B cell (primary cell): ENCODE data around the gene MPIG6B. TPM values are rescaled to one million over a fixed set of nuclear protein-coding genes. Genes with fewer than 3 reads are reported as not detected.

Experiments used
- ATAC-seq: fragments of 200-7000 bp; cut with Tn5 transposase; one replicate; pipeline ENCODE4 v1.10.0; 2021; ENCODE audit warnings: low read depth, mild to moderate bottlenecking, moderate number of reproducible peaks, moderate library complexity
- CTCF ChIA-PET: fragments of 350-600 bp; sonication (Branson Sonifier 250); formaldehyde crosslinking; loops from one replicate; lab custom pipeline; 2021; ENCODE audit warnings: antibody characterized with exemption, inconsistent platforms; lab: Charles Lee
- POLR2A ChIA-PET: fragments of 350-600 bp; sonication (Branson Sonifier 250); formaldehyde crosslinking; loops from one replicate; lab custom pipeline; 2021; ENCODE audit warnings: antibody characterized with exemption; lab: Charles Lee
- DNase-seq: peaks from one replicate; pipeline ENCODE4 v3.0.0; 2013
- H2AFZ ChIP-seq: 2 replicates; pipeline ENCODE4 v1.6.1; 2012; ENCODE audit warnings: mild to moderate bottlenecking, low read depth, low read length; ENCODE audit not compliant: insufficient read depth, poor library complexity, severe bottlenecking
- H3K27ac ChIP-seq, 2 donors: 1 replicate in 1 of 2; 2 replicates in 1 of 2; pipeline ENCODE4 v1.5.1; 2012 to 2013; ENCODE audit warnings: low read length in 2 of 2, mild to moderate bottlenecking in 2 of 2, moderate library complexity in 1 of 2
- H3K27me3 ChIP-seq, 4 experiments: fragments of 200-600 bp in 1 of 4; sonication (generic) in 1 of 4; replicated peaks in 1 of 4; 1 replicate in 2 of 4; 2 replicates in 2 of 4; pipeline versions ENCODE4 v1.6.1 to v1.7.0; 2013 to 2016; ENCODE audit warnings: low read length in 3 of 4, mild to moderate bottlenecking in 2 of 4, mixed read lengths in 1 of 4, moderate library complexity in 1 of 4; ENCODE audit not compliant: insufficient read depth in 4 of 4, control insufficient read depth in 3 of 4; ENCODE audit errors: control extremely low read depth in 1 of 4
- H3K36me3 ChIP-seq, 2 experiments: replicated peaks in 1 of 2; 1 replicate in 1 of 2; 2 replicates in 1 of 2; pipeline versions ENCODE4 v1.6.1 to v1.7.1; 2013; ENCODE audit warnings: low read length in 1 of 2; ENCODE audit not compliant: insufficient read depth in 2 of 2, control insufficient read depth in 1 of 2; ENCODE audit errors: control extremely low read depth in 1 of 2, extremely low read depth in 1 of 2
- H3K4me1 ChIP-seq, 2 donors: fragments of 200-600 bp in 1 of 2; sonication (generic) in 1 of 2; 1 replicate in 1 of 2; 2 replicates in 1 of 2; pipeline versions ENCODE4 v1.5.1 to v1.6.1; 2013 to 2017; ENCODE audit warnings: low read length in 2 of 2; ENCODE audit not compliant: control insufficient read depth in 2 of 2, insufficient read depth in 2 of 2
- H3K4me2 ChIP-seq: replicated peaks from 2 replicates; pipeline ENCODE3; 2012; ENCODE audit warnings: mild to moderate bottlenecking, low read depth, low read length; ENCODE audit not compliant: poor library complexity, severe bottlenecking
- H3K4me3 ChIP-seq, 5 experiments: fragments of 200-600 bp in 1 of 5; sonication (generic) in 1 of 5; 1 replicate in 3 of 5; 2 replicates in 2 of 5; pipeline versions ENCODE4 v1.5.1 to v1.7.0; 2011 to 2016; ENCODE audit warnings: low read length in 4 of 5, mild to moderate bottlenecking in 4 of 5, low read depth in 2 of 5, control low read depth in 1 of 5, moderate library complexity in 1 of 5; ENCODE audit not compliant: insufficient read depth in 1 of 5; ENCODE audit errors: control extremely low read depth in 1 of 5, extremely low read depth in 1 of 5
- H3K79me2 ChIP-seq: fragments of 200-600 bp; sonication (generic); one replicate; pipeline ENCODE4 v1.6.0; 2016; ENCODE audit warnings: low read length; ENCODE audit not compliant: control insufficient read depth, insufficient read depth
- H3K9ac ChIP-seq: fragments of 200-600 bp; sonication (generic); 2 replicates; pipeline ENCODE4 v1.6.1; 2017; ENCODE audit warnings: mild to moderate bottlenecking, low read length, moderate library complexity
- H3K9me3 ChIP-seq, 3 donors: one replicate each; pipeline versions ENCODE4 v1.6.1 to v1.7.1; 2013; ENCODE audit warnings: low read length in 2 of 3; ENCODE audit not compliant: control insufficient read depth in 2 of 3, insufficient read depth in 1 of 3; ENCODE audit errors: control extremely low read depth in 1 of 3
- H4K20me1 ChIP-seq: 2 replicates; pipeline ENCODE4 v1.6.0; 2012; ENCODE audit warnings: mild to moderate bottlenecking, low read length; ENCODE audit not compliant: insufficient read depth, control insufficient read depth, poor library complexity, severe bottlenecking
- H3K27ac Mint-ChIP-seq: one replicate; pipeline ENCODE4 v1.8.0; 2021; ENCODE audit warnings: mixed read lengths
- H3K27me3 Mint-ChIP-seq: one replicate; pipeline ENCODE4 v1.8.0; 2021; ENCODE audit warnings: mixed read lengths
- H3K4me1 Mint-ChIP-seq: one replicate; pipeline ENCODE4 v1.8.0; 2021; ENCODE audit warnings: mixed read lengths
- H3K4me3 Mint-ChIP-seq: one replicate; pipeline ENCODE4 v1.8.0; 2021; ENCODE audit warnings: mixed read lengths
- H3K9me3 Mint-ChIP-seq: one replicate; pipeline ENCODE4 v1.8.0; 2022; ENCODE audit warnings: mixed read lengths; ENCODE audit not compliant: insufficient read depth
- EZH2 ChIP-seq: IDR thresholded peaks from 2 replicates; pipeline ENCODE4 v1.6.1; 2012; ENCODE audit warnings: borderline replicate concordance, low read depth, mild to moderate bottlenecking, moderate library complexity, low read length; ENCODE audit not compliant: insufficient read depth, poor library complexity, severe bottlenecking
- WGBS: methylation state at CpG from one replicate; pipeline ENCODE4 v1.1.5; 2013; ENCODE audit warnings: missing lambda C conversion rate; ENCODE audit not compliant: insufficient coverage; 5-methylcytosine and 5-hydroxymethylcytosine counted together
- intact Hi-C: fragments of 100-400 bp; cut with micrococcal nuclease; formaldehyde crosslinking; loops from one replicate; pipeline ENCODE4 v1.10.0; 2022
- polyA plus RNA-seq: library from polyadenylated mRNA; depleted of rRNA; stranded (reverse); fragments of >200 nt; gene quantifications from 2 replicates; pipeline ENCODE4 v1.2.3, GENCODE V29; 2012
- total RNA-seq, 2 donors: library from RNA; stranded (reverse); fragments of 120-200 nt in 1 of 2; gene quantifications; 1 replicate in 1 of 2; 2 replicates in 1 of 2; pipeline versions ENCODE4 v1.2.3 to v1.2.4, GENCODE V29; 2013 to 2022
- TF ChIP-seq, protein P1 (sequence below): fragments of 200-600 bp; IDR thresholded peaks from one replicate; pipeline ENCODE4 v1.8.0; 2022; ENCODE audit warnings: antibody characterized with exemption, mild to moderate bottlenecking

MPIG6B gene
- total and polyA plus RNA-seq, 2 donors (not counting 1 experiment from before 2014, with no cell fraction given): 0.54 to 1.6 TPM

DNA sequence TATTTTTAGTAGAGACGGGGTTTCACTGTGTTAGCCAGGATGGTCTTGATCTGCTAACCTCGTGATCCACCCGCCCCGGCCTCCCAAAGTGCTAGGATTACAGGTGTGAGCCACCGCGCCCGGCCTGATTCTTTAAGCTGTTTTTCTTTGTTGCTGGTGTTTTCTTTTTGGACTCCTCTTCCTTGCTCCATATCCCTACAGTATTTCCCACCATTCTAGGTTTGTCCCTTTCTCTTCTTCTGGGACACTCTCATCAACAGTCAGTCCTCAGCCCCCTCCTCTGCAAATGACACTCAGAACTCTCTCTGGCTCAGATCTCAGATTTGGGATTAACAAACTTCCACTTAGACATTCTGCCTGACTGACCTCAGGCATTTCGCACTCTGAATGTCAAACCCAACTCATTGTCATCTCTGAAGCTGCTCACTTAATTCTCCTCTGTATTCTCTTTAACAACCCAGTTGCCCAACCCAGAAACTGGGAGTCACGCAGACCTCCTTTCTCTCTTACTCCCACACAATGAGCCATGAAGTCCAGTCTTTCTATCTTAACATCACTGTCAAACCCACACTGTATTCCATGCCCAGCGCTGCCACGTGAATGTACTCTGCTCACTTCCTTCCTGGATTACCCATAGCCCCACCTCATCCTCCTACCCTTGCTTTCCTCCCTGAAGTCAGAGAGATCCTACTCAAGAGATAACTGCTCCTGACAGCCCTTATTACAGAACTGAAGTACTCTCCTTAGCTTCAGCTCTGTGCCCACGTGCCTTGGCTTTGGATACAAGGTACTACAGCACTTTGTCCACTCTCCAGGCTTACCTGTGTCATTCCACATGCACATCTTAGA lies 2.6 kb downstream of the MPIG6B start:
- ATAC-seq (no peak), DNase-seq (no peak)
- Histone ChIP-seq H4K20me1 (peaks cover 6% of the 10 kb centered on the region), H3K4me2 (no peak overlapping the region), H3K27me3 (no peaks in the 10 kb centered on the region), H3K4me1 (peaks cover 43 to 56% of the 10 kb centered on the region in 2 donors), H3K9me3 (no peaks in the 10 kb centered on the region), H3K9ac (no peak overlapping the region), H3K27ac (peak overlapping the region in 1 of 2 donors; percentile 11), H3K79me2 (peaks cover 22% of the 10 kb centered on the region), H3K36me3 (peaks cover 0 to 22% of the 10 kb centered on the region in 2 experiments), H2AFZ (no peak overlapping the region), H3K4me3 (no peak overlapping the region)
- no peaks in the 10 kb centered on the region for H3K27me3 Mint-ChIP-seq
- intact Hi-C loops: loop anchor here (2.0 kb wide), 2 partner anchors 65 to 137 kb away; partner anchors contain the start of genes C6orf47 and NEU1
- WGBS: 62% methylated on average over 5 of the region's 12 CpGs
- no peak overlapping the region for H3K4me3 Mint-ChIP-seq
- H3K4me1 Mint-ChIP-seq: peaks cover 66% of the 10 kb centered on the region
- H3K9me3 Mint-ChIP-seq: no peaks in the 10 kb centered on the region
- TF ChIP-seq, protein P1, sequence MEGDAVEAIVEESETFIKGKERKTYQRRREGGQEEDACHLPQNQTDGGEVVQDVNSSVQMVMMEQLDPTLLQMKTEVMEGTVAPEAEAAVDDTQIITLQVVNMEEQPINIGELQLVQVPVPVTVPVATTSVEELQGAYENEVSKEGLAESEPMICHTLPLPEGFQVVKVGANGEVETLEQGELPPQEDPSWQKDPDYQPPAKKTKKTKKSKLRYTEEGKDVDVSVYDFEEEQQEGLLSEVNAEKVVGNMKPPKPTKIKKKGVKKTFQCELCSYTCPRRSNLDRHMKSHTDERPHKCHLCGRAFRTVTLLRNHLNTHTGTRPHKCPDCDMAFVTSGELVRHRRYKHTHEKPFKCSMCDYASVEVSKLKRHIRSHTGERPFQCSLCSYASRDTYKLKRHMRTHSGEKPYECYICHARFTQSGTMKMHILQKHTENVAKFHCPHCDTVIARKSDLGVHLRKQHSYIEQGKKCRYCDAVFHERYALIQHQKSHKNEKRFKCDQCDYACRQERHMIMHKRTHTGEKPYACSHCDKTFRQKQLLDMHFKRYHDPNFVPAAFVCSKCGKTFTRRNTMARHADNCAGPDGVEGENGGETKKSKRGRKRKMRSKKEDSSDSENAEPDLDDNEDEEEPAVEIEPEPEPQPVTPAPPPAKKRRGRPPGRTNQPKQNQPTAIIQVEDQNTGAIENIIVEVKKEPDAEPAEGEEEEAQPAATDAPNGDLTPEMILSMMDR: no peak
- no peak for TF ChIP-seq EZH2
- ChIA-PET CTCF (interaction anchor here (1.0 to 1.9 kb wide), 4 partner anchors 10 to 646 kb away, joined by 3 to 4 read pairs (median 4); partner anchors contain the start of genes HSPA1A, HSPA1L and LY6G6D), POLR2A (no interaction called here)
- peak overlapping the region; percentile 95 for H3K27ac Mint-ChIP-seq
